IMR-90 (cell line): ENCODE data around the gene OR51E1.

Source experiments
- CEBPB ChIP-seq: IDR thresholded peaks from 2 replicates; pipeline ENCODE4 v1.6.1; 2012; ENCODE audit warnings: low read depth, low read length, improper control_type of control experiment
- MAFK ChIP-seq: IDR thresholded peaks from 2 replicates; pipeline ENCODE4 v1.6.1; 2012; ENCODE audit warnings: low read depth, low read length, improper control_type of control experiment
- MAZ ChIP-seq: IDR thresholded peaks from 2 replicates; pipeline ENCODE4 v1.6.1; 2012; ENCODE audit warnings: low read depth, mild to moderate bottlenecking, low read length, improper control_type of control experiment, moderate library complexity, borderline replicate concordance
- MXI1 ChIP-seq: IDR thresholded peaks from 2 replicates; pipeline ENCODE4 v1.6.1; 2012; ENCODE audit warnings: low read depth, mild to moderate bottlenecking, low read length, moderate library complexity, borderline replicate concordance
- POLR2A ChIP-seq: IDR thresholded peaks from 2 replicates; pipeline ENCODE4 v1.6.1; 2012; ENCODE audit warnings: mild to moderate bottlenecking, low read depth, low read length
- RAD21 ChIP-seq: IDR thresholded peaks from 2 replicates; pipeline ENCODE4 v1.6.1; 2012; ENCODE audit warnings: low read length, improper control_type of control experiment
- SMC3 ChIP-seq: fragments of 150-350 bp; IDR thresholded peaks from 2 replicates; pipeline ENCODE4 v1.6.1; 2016; ENCODE audit warnings: low read depth, mild to moderate bottlenecking, antibody characterized with exemption, low read length, moderate library complexity
- TF ChIP-seq, protein P1 (sequence below): conservative IDR thresholded peaks from 2 replicates; pipeline ENCODE4 v1.5.1; 2012; ENCODE audit warnings: mild to moderate bottlenecking, low read depth, low read length, improper control_type of control experiment

DNA sequence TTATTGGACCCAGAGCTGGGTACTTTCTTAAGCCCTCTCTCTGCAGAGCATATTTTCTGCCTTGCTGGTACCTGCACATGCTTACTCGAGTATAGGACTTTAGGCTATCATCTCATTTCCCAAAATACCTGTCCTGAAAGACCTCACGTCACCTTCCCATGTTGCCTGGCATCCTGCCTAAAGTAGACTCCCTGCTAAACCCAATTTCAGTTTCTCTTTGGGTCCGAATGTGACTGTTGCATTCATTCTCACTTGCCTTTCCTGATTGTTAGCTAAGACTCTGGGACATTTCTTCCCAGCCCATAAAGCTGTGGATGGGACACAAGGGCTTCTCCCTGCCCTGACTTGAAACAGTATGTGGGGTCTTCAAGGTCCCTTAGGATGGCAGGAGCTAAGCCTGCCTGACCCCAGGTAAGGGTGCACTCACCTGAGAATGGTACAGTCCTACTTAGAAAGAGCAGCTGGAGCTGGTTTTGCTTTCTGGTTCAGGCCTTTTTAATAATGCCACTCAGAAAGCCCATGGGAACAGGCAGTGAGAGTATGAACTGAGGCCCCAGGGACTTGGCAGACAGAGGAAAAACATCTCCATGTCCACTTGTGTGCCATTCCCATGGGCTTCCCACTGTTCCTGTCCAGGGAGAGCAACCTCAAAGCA is 41.0 kb downstream of the OR51E1 start:
- TF ChIP-seq MAFK (no peak), RAD21 (no peak), POLR2A (no peak), CEBPB (no peak), MXI1 (no peak), SMC3 (no peak), MAZ (no peak)
- TF ChIP-seq, protein P1, sequence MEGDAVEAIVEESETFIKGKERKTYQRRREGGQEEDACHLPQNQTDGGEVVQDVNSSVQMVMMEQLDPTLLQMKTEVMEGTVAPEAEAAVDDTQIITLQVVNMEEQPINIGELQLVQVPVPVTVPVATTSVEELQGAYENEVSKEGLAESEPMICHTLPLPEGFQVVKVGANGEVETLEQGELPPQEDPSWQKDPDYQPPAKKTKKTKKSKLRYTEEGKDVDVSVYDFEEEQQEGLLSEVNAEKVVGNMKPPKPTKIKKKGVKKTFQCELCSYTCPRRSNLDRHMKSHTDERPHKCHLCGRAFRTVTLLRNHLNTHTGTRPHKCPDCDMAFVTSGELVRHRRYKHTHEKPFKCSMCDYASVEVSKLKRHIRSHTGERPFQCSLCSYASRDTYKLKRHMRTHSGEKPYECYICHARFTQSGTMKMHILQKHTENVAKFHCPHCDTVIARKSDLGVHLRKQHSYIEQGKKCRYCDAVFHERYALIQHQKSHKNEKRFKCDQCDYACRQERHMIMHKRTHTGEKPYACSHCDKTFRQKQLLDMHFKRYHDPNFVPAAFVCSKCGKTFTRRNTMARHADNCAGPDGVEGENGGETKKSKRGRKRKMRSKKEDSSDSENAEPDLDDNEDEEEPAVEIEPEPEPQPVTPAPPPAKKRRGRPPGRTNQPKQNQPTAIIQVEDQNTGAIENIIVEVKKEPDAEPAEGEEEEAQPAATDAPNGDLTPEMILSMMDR, result no peak
